HepG2 (cell line): ENCODE measurements around the gene PLEKHO1.

ENCODE experiments used
- CREB1 ChIP-seq, 2 experiments: fragments of 450-650 bp in 1 of 2; IDR thresholded peaks; 2 replicates each; pipeline ENCODE4 v1.6.1; 2016 to 2017; ENCODE audit warnings: control low read depth in 1 of 2, mild to moderate bottlenecking in 1 of 2, missing compliant biosample characterization in 1 of 2, missing genetic modification characterization in 1 of 2
- ESRRA ChIP-seq: sonication (generic); formaldehyde crosslinking; IDR thresholded peaks from 2 replicates; pipeline ENCODE4 v1.5.1; 2020; ENCODE audit warnings: mild to moderate bottlenecking, low read depth, missing genetic modification reagents
- FOSL2 ChIP-seq: sonication (generic); formaldehyde crosslinking; IDR thresholded peaks from 2 replicates; pipeline ENCODE4 v1.4.0; 2020; ENCODE audit warnings: missing genetic modification reagents
- JUND ChIP-seq: sonication (generic); formaldehyde crosslinking; IDR thresholded peaks from 2 replicates; pipeline ENCODE4 v1.8.0; 2022; ENCODE audit warnings: mild to moderate bottlenecking, missing genetic modification reagents
- POLR2A ChIP-seq, 2 experiments: IDR thresholded peaks; 2 replicates each; pipeline ENCODE4 v1.6.1; 2011; ENCODE audit warnings: low read depth in 2 of 2, low read length in 2 of 2, mild to moderate bottlenecking in 1 of 2, moderate library complexity in 1 of 2; ENCODE audit not compliant: insufficient read depth in 1 of 2
- PRPF4 ChIP-seq: fragments of 200-400 bp; formaldehyde crosslinking; IDR thresholded peaks from 2 replicates; pipeline ENCODE4 v1.6.1; 2016; ENCODE audit warnings: low read length, low read depth; ENCODE audit not compliant: poor library complexity, severe bottlenecking
- RFX5 ChIP-seq: IDR thresholded peaks from 2 replicates; pipeline ENCODE4 v1.6.1; 2011; ENCODE audit warnings: low read depth, low read length, improper control_type of control experiment
- RXRA ChIP-seq: sonication (generic); formaldehyde crosslinking; IDR thresholded peaks from 2 replicates; pipeline ENCODE4 v1.5.1; 2020; ENCODE audit warnings: missing genetic modification reagents
- ZNF10 ChIP-seq: sonication (generic); formaldehyde crosslinking; IDR thresholded peaks from 2 replicates; pipeline ENCODE4 v1.4.0; 2020; ENCODE audit warnings: mild to moderate bottlenecking, low read depth, missing genetic modification reagents, borderline replicate concordance

- TF ChIP-seq ZNF10 (CRISPR knock-in tag), result no peak
- TF ChIP-seq POLR2A (IDR thresholded peaks at IDR 0.05; ENCODE audit: insufficient read depth in 1 of 2, low read depth in 2 of 2, low read length in 2 of 2), result no peak
- TF ChIP-seq RFX5, result no peak
- no peak for TF ChIP-seq FOSL2
- TF ChIP-seq JUND (CRISPR knock-in tag), result no peak
- no peak for TF ChIP-seq ESRRA (CRISPR knock-in tag)
- TF ChIP-seq PRPF4, result no peak
- no peak for TF ChIP-seq CREB1 (IDR thresholded peaks at IDR 0.05)
- no peak for TF ChIP-seq CREB1 (CRISPR knock-in tag; IDR thresholded peaks at IDR 0.05)
- no peak for TF ChIP-seq RXRA (CRISPR knock-in tag)
These were observed 15.1 kb downstream of the PLEKHO1 start for GRCh38 chr1:150164779-150165178.
